GM23338 (cell line): ENCODE measurements around the gene CNDP1. TPM values are rescaled to one million over a fixed set of nuclear protein-coding genes. Genes with fewer than 3 reads are reported as not detected.
A peak's percentile ranks its signal among the peaks of the same experiment; 100 is the strongest.

Source experiments
- ATAC-seq: fragments of 200-7000 bp; cut with Tn5 transposase; 3 replicates; pipeline ENCODE4 v1.9.1; 2020
- DNase-seq: peaks from one replicate; pipeline ENCODE4 v3.0.0-alpha.2; 2015; ENCODE audit warnings: low spot score
- H2AFZ ChIP-seq: fragments of 200-600 bp; sonication (generic); 2 replicates; pipeline ENCODE4 v1.8.0; 2016; ENCODE audit warnings: antibody characterized with exemption, mild to moderate bottlenecking, moderate library complexity
- H3F3A ChIP-seq: fragments of 200-600 bp; sonication (generic); replicated peaks from 2 replicates; pipeline ENCODE4 v1.8.0; 2017; ENCODE audit warnings: antibody characterized with exemption, mixed run types, low read depth
- H3K27ac ChIP-seq: fragments of 200-600 bp; sonication (generic); 2 replicates; pipeline ENCODE4 v1.6.1; 2016; ENCODE audit warnings: low read depth
- H3K27me3 ChIP-seq: fragments of 200-600 bp; sonication (generic); 2 replicates; pipeline ENCODE4 v1.8.0; 2016; ENCODE audit warnings: mild to moderate bottlenecking, mixed run types, moderate library complexity; ENCODE audit not compliant: insufficient read depth
- H3K36me3 ChIP-seq: fragments of 200-600 bp; sonication (generic); 2 replicates; pipeline ENCODE4 v1.8.0; 2016; ENCODE audit warnings: mild to moderate bottlenecking; ENCODE audit not compliant: insufficient read depth
- H3K4me1 ChIP-seq: fragments of 200-600 bp; sonication (generic); 2 replicates; pipeline ENCODE4 v1.8.0; 2016; ENCODE audit warnings: mild to moderate bottlenecking, moderate library complexity; ENCODE audit not compliant: insufficient read depth
- H3K4me2 ChIP-seq: fragments of 200-600 bp; sonication (generic); 2 replicates; pipeline ENCODE4 v1.7.1; 2017; ENCODE audit warnings: mixed run types
- H3K4me3 ChIP-seq: fragments of 200-600 bp; sonication (generic); 2 replicates; pipeline ENCODE4 v1.6.1; 2016; ENCODE audit warnings: mixed run types
- H3K79me2 ChIP-seq: fragments of 200-600 bp; sonication (generic); replicated peaks from 2 replicates; pipeline ENCODE4 v1.8.0; 2017; ENCODE audit warnings: mild to moderate bottlenecking; ENCODE audit not compliant: insufficient read depth
- H3K9me2 ChIP-seq: fragments of 200-600 bp; sonication (generic); 2 replicates; pipeline ENCODE4 v1.8.0; 2017; ENCODE audit not compliant: insufficient read depth
- H4K20me1 ChIP-seq: fragments of 200-600 bp; sonication (generic); replicated peaks from 2 replicates; pipeline ENCODE4 v1.8.0; 2017; ENCODE audit warnings: mild to moderate bottlenecking; ENCODE audit not compliant: insufficient read depth
- H3K27ac Mint-ChIP-seq: 2 replicates; pipeline ENCODE4 v1.8.0; 2020; ENCODE audit warnings: inconsistent platforms, mild to moderate bottlenecking, moderate library complexity, mixed read lengths
- H3K27me3 Mint-ChIP-seq: 3 replicates; pipeline ENCODE4 v1.8.0; 2022; ENCODE audit warnings: low read depth, mild to moderate bottlenecking, moderate library complexity, mixed read lengths, inconsistent platforms; ENCODE audit not compliant: insufficient read depth, poor library complexity
- H3K36me3 Mint-ChIP-seq: 3 replicates; pipeline ENCODE4 v1.8.0; 2021; ENCODE audit warnings: low read depth, mild to moderate bottlenecking, inconsistent platforms, moderate library complexity, mixed read lengths
- H3K4me1 Mint-ChIP-seq: 3 replicates; pipeline ENCODE4 v1.8.0; 2020; ENCODE audit warnings: mild to moderate bottlenecking, inconsistent platforms, mixed read lengths
- H3K4me3 Mint-ChIP-seq: 3 replicates; pipeline ENCODE4 v1.8.0; 2021; ENCODE audit warnings: moderate library complexity, mild to moderate bottlenecking, inconsistent platforms, mixed read lengths
- H3K9me3 Mint-ChIP-seq: 3 replicates; pipeline ENCODE4 v1.8.0; 2020; ENCODE audit warnings: moderate library complexity, mild to moderate bottlenecking, inconsistent platforms, mixed read lengths
- ETS1 ChIP-seq: IDR thresholded peaks from 2 replicates; pipeline ENCODE4 v1.6.1; 2016; ENCODE audit warnings: antibody characterized with exemption
- NANOG ChIP-seq: IDR thresholded peaks from 2 replicates; pipeline ENCODE4 v1.6.1; 2016; ENCODE audit warnings: antibody characterized with exemption, borderline replicate concordance
- POLR2AphosphoS5 ChIP-seq: IDR thresholded peaks from 2 replicates; pipeline ENCODE4 v1.6.1; 2016; ENCODE audit warnings: antibody characterized with exemption, low read depth
- REST ChIP-seq: IDR thresholded peaks from one replicate; pipeline ENCODE4 v1.6.1; 2018; ENCODE audit warnings: antibody characterized with exemption; ENCODE audit not compliant: unreplicated experiment
- STAT1 ChIP-seq: IDR thresholded peaks from one replicate; pipeline ENCODE4 v1.6.1; 2016; ENCODE audit warnings: antibody characterized with exemption; ENCODE audit not compliant: unreplicated experiment
- ZNF462 ChIP-seq: fragments of 250-450 bp; sonication (Bioruptor Pico); IDR thresholded peaks from 2 replicates; pipeline ENCODE4 v1.5.0; 2020; ENCODE audit warnings: mild to moderate bottlenecking, moderate library complexity
- polyA plus RNA-seq: library from polyadenylated mRNA; unstranded; fragments of >200 nt; fragmentation: Nextera tagmentation; extraction: Ambion mirVana; gene quantifications from 2 replicates; pipeline ENCODE4 v1.2.1, GENCODE V29; 2016
- total RNA-seq: library from RNA; depleted of rRNA; stranded (reverse); fragments of >200 nt; shearing (Covaris generic); gene quantifications from 2 replicates; pipeline ENCODE4 v1.2.3, GENCODE V29; 2014

Gene CNDP1
- total and polyA plus RNA-seq, 2 experiments from 2014 or later = 0.03 to 0.11 TPM

GRCh38 chr18:74511823-74512222, 22.5 kb upstream of the CNDP1 start (continued):
- no peak for TF ChIP-seq ETS1
- no peak for TF ChIP-seq REST
- no peak for TF ChIP-seq NANOG

- H3K4me3 Mint-ChIP-seq = no peak overlapping the region
- H4K20me1 ChIP-seq = peaks cover 10% of the 10 kb centered on the region
- H3K36me3 ChIP-seq = peaks cover 31% of the 10 kb centered on the region
- H3K36me3 Mint-ChIP-seq = peaks cover 90% of the 10 kb centered on the region
- no peaks in the 10 kb centered on the region for H3K79me2 ChIP-seq
- H3K4me2 ChIP-seq = no peak overlapping the region
- H3K9me3 Mint-ChIP-seq = no peaks in the 10 kb centered on the region
- H3K4me1 ChIP-seq = no peaks in the 10 kb centered on the region
- no peak overlapping the region for H3K27ac ChIP-seq
- TF ChIP-seq ZNF462 (CRISPR knock-in tag) = no peak
- TF ChIP-seq STAT1 = no peak
- TF ChIP-seq POLR2AphosphoS5 = no peak
- no peak overlapping the region for H3K4me3 ChIP-seq
- H2AFZ ChIP-seq = no peak overlapping the region
- ATAC-seq (no peak), DNase-seq (no peak)
- no peaks in the 10 kb centered on the region for H3K9me2 ChIP-seq
- H3F3A ChIP-seq = no peaks in the 10 kb centered on the region
- H3K27me3 Mint-ChIP-seq = peaks cover 5% of the 10 kb centered on the region
- H3K4me1 Mint-ChIP-seq = peaks cover 8% of the 10 kb centered on the region
- peak overlapping the region; percentile 61; the same call in 1 of the 2 replicates for H3K27ac Mint-ChIP-seq
- H3K27me3 ChIP-seq = no peaks in the 10 kb centered on the region
Observed at GRCh38 chr18:74512321-74513053, 21.8 kb upstream of the CNDP1 start.
